Measurements from ENCODE around the gene APOL1. TPM values are rescaled to one million over a fixed set of nuclear protein-coding genes. Genes with fewer than 3 reads are reported as not detected.
"Not testable (repeated sequence)": the region's sequence is repeated elsewhere in the genome, so short reads cannot be mapped to it uniquely, and the experiment has no call there.

Gene APOL1
- total RNA-seq, 1 donor from 2014 or later: 22.1 TPM

DNA sequence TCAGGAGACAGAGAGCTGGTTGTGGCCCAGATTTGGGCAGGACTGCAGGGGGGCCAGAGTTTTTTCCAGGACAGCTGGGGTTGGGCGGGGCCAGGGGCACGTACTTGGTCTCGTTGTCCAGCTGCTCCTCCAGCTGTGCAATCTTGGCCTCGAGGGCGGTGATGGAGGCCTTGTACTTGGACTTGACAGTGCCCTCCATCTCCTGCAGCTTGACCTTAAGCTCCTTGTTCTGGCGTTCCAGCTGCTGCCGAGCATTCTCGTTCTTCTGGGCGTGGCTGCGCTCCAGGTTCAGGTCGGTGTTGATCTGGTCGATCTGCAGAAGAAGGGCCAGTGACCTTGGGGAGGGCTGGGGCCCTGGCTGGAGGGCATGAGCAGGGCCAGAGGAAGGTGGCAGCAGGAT lies 32.1 kb downstream of the APOL1 start:
- no peak for DNase-seq (ENCODE audit: missing footprints)
- intact Hi-C loops (cut with DNase I): no loop called here
- peak; percentile 21 for ATAC-seq

DNA sequence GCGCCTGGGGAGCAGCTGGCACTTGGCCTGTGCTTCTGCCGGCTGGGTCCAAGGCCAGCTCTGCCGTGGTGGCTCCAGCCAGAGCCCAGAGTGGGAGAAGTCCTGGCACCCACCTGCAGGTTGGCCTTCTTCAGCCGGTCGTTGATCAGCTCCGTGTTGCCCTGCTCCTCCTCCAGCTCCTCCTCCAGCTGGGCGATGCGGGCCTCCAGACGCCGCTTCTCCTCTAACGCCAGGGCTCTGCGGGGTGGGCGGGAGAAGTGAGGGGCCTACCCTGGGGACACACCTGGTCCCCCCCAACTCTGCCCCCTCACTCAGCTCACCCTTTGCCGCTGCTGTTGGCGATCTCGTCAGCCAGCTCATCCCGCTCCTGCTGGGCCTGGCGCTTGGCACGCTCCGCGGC lies 32.6 kb downstream of the APOL1 start:
- ATAC-seq (no peak), DNase-seq (ENCODE audit: missing footprints) (no peak)
- intact Hi-C loops (cut with DNase I): no loop called here

DNA sequence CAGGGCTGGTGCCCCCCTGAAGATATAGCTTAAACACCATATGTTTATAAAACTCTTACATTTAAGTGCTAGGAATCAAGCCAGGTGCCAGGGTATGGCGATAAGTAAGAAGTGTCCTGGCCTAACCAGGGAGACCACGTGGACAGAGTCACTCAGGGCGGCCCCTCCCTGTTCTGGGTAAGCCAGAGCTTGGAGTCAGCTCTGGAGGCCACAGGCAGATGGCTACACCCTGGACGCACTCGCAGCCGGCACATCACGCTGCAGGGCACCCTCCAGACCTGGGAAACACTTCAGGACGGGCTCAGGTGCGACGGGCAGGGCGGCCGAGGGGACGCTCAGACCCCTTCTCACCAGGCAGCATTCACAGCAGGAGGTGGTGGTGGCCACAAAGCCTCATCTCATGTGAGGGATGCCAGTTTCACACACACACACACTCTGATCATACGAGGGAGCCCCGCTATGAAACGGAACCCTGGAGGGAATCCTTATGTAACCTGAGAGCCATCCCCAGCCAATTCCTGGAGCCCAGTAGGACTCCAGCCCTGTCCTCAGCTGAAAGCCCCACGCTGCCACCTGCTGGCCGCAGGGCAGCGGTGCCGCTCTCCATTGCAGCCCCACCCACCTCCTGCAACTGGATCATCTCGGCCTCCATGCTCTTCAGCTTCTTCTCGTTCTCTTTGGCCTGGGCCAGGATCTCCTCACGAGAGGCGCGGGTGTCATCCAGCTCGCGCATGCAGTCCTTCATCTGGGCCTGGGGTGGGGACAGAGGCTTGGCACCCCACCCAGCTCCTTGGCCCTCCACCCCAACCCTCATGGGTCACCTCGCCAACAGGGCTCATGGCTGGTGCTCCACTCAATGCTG lies 33.4 kb downstream of the APOL1 start:
- DNase-seq (ENCODE audit: missing footprints): peak; percentile 86
- intact Hi-C loops (cut with DNase I): no loop called here
- peak; percentile 84 for ATAC-seq

DNA sequence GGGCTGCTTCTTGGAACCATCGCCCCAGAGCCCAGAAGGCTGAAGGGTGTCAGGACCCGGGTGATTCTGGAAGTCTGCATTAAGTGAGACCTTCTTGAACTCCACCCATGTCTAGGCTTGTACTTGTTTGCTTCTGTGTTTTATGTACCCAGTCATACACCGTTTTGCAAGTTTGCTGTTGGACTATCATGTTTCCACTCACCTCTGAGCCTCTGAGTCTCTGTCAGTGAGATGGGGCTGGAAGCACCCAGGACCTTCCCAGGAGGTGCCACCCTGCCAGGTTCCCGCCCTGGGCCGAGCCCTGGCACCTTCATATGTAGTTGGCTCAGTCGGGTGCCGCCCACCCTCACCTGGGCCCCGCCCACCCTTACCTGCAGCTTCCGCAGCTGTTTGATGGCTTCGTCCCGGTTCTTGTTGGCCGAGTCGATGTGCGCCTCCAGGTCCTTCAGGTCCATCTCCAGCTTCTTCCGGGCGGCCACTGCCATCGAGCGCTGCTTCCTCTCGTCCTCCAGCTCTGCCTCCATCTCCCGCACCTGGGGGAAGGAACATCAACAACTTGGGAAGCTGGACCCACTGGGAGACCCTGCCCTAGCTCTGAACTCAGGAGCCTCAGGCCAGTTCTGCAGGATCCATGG lies 35.1 kb downstream of the APOL1 start:
- no peak for DNase-seq (ENCODE audit: missing footprints)
- ATAC-seq: no peak
- intact Hi-C loops (cut with DNase I): no loop called here

DNA sequence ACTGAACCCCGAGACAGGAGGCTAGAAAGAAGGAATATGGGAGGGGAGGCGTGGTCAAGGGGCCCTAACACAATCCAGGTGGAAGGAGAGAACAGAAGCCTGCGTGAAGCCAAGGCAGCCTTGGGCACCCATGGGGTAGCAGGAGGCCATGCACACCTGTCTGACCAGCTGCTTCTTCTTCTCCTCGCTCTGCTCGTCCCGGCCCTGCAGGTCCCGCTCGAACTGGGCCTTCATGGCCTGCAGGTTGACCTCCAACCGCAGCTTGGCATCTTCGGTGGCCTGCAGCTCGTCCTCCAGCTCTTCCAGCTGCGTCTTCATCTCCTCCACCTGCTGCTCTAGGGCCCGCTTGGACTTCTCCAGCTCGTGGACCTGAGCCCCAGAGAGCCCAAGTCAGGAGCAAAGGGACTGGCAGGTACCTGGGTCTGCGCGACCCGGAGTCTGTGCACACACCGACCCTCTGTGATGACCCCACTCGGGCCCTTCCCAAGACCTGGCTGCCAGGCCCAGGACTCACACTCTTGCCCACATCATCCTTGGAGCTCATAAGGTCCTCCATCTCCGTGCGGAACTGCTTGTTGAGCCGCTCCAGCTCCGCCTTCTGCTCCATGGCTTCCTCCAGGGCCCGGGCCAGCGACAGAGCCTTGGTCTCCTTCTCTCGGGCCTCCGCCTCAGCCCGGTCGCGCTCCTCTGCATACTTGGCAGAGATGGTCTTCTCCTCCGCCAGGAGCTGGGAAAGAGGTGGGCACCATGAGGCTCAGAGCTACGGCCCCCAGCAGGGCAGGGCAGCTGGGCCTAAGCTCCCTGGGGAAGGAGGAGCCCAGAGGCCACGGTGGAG lies 35.9 kb downstream of the APOL1 start:
- DNase-seq (ENCODE audit: missing footprints) (no peak), ATAC-seq (no peak)
- intact Hi-C loops (cut with DNase I): no loop called here

DNA sequence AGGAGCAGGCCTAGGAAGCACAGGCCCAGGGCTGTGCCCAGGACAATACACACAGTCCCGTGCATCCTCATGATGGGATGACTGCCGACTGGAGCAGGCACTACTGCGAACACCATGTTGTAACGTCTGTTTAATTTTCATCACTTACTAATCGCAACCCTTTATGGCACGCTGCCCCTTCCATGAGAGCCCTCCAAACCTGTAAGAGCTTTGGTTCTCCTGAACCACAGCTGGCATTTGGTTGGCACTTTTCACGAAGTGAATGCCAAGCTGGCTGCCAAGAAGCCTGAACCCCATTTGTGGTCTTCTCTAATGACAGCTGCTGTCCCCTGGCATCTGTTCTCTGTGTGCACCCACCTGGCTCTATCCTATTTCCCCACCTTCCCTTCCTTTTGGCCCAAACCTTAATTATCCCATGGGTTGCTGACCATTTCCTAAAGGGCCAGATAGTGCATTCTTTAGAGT lies 36.5 kb downstream of the APOL1 start:
- intact Hi-C loops (cut with DNase I): no loop called here
- ATAC-seq: no peak
- DNase-seq (ENCODE audit: missing footprints): peak; percentile 9

DNA sequence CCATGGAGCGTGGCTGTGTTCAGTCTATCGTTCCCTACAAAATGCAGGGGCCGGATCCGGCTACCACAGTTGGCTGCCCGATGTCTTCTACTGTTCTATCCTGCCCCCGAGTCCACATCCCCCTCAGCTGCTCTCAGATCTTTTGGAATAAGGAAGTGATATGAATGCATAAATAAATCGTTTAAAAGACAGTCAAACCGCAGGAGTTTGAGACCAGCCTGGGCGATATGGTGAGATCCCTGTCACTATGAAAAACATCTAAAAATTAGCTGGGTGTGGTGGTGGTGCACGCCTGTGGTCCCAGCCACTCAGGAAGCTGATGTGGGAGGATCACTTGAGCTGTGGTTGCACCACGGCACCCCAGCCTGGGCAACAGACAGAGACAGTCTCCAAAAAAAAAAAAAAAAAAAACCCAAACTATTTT lies 37.0 kb downstream of the APOL1 start:
- intact Hi-C loops (cut with DNase I); ATAC-seq: not testable (repeated sequence)
- DNase-seq (ENCODE audit: missing footprints): peak; percentile 15

DNA sequence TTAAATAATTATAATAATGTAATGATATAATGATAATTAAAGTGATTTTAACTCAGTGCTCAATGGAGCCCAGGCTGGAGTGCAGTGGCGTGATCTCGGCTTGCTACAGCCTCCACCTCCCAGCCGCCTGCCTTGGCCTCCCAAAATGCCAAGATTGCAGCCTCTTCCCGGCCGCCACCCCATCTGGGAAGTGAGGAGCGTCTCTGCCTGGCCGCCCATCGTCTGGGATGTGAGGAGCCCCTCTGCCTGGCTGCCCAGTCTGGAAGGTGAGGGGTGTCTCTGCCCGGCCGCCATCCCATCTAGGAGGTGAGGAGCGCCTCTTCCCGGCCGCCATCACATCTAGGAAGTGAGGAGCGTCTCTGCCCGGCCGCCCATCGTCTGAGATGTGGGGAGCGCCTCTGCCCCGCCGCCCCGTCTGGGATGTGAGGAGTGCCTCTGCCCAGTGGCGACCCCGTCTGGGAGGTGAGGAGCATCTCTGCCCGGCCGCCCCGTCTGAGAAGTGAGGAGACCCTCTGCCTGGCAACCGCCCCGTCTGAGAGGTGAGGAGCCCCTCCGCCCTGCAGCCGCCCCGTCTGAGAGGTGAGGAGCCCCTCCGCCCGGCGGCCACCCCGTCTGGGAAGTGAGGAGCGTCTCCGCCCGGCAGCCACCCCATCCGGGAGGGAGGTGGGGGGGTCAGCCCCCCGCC lies 37.6 kb downstream of the APOL1 start:
- DNase-seq (ENCODE audit: missing footprints): peak; percentile 22
- intact Hi-C loops (cut with DNase I); ATAC-seq: not testable (repeated sequence)

DNA sequence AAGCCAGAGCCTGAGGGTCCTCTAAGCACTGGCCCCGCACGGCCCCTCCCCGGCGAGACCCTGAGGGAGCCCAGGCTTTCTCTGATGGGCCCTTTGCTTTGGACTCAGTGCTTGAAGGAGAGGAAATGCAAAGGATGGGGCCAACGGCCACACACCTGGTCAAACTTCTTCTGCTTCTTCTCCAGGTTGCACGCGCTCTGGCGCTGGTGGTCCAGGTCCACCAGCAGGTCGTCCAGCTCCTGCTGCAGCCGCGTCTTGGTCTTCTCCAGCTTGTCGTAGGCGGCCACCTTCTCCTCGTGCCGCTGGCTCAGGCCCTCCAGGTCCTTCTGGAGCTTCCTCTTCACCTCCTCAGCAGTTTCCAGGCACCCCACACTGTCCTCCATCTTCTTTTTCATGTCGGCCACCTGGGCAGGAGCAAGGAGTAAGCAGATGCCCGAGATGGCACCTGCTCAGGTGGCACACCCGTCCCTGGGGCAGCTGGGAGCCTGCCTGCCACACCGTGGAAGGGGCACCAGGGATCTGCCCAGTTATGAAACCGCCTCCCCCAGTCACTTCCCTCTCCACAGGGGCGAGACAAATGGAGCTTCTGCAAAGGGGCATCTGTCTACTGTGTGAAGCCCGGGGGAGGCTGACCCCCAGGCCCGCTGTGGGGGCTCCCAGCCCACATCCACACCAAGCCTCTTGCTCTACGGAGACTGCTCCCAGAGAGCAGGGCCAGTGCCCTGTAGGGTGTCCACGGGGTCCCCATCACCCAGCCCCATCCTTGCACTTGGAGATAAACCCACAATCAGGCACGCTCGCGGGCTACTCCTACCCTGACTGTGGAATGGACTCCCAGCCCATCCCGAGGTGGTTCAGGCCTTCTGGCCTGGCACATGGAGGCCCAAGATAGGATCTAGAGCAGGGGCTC lies 39.2 kb downstream of the APOL1 start:
- ATAC-seq: no peak
- intact Hi-C loops (cut with DNase I): no loop called here
- no peak for DNase-seq (ENCODE audit: missing footprints)

DNA sequence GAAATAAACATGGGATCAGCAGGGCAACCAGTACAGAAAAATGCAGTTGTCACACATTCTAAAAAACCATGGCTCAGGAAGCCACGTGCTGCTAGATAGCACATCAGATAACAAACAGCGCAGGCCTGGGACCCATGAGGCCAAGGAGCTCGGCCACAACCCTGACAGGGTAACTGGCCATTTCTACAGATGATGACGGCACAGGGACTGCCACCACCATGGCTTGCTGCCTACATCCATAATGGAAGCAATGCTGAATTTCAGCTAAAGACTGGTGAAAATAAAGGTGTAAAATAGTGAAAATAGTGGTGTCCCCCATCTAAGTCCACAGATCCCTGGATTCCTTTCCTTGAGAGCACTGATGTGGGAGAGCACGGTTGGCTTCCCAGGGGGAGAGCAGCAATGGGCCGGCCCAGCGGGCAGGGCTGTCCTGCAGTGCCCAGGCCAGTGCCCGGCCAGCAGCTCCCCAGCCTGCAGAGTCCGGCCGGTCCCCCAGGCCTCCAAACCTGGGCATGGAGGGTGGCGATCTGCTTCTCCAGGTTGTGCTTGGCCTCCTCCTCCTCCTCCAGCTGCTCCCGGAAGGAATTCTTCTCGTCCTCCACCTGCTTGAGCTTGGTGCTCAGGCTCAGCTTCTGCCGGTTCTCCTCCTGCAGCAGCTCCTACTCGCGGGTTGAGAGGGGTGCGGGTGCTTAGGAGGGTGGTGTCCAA lies 40.0 kb downstream of the APOL1 start:
- no peak for ATAC-seq
- intact Hi-C loops (cut with DNase I): no loop called here
- DNase-seq (ENCODE audit: missing footprints): no peak

DNA sequence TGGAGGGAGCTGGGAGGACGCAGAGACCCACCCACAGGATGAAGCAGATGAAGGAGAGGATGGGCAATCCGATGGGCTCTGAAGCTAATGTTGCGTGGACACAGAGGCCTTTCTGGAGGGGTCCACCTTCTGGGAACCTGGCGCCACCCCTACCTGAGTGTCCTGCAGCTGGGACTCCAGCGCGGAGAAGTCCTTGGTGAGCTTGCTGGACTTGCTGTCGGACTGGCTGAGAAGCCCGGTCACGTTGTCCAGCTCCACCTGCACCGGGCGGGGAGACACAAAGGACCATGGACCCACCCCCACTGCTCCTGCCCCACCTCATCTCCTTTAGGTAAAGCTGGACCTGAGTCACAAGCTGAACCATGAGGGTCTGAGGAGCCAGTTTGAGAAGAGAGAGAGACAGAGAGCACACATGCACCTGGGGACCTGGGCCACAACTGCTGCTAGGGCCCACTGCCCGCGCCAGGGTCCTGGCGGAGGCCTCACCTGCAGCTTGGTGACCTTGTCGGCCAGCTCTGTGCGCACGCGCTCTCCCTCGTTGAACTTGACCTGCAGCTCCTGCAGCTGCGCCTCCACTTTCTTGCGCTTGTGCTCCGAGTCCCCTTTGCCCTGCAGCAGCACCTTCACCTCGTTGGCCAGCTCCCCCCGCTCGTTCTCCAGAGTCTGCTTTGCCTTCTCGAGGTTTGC lies 40.8 kb downstream of the APOL1 start:
- DNase-seq (ENCODE audit: missing footprints) (no peak), ATAC-seq (no peak)
- intact Hi-C loops (cut with DNase I): no loop called here

DNA sequence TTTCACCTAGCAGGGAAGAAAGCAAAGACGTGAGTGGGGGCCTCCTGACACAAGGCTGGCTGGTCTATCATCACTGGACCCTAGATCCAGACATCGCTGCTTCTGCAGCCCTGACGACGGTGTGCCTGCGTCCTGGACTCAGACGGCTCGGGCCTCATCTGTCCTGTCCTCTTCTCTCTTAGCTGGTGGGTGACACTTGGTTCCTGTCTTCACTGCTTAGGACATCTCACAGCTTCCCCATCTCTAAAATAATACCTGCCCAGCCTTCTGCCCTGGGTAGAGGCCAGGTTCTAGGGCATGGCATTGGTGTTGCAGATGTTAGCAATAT lies 41.3 kb downstream of the APOL1 start:
- DNase-seq (ENCODE audit: missing footprints) (no peak), ATAC-seq (no peak)
- intact Hi-C loops (cut with DNase I): no loop called here

DNA sequence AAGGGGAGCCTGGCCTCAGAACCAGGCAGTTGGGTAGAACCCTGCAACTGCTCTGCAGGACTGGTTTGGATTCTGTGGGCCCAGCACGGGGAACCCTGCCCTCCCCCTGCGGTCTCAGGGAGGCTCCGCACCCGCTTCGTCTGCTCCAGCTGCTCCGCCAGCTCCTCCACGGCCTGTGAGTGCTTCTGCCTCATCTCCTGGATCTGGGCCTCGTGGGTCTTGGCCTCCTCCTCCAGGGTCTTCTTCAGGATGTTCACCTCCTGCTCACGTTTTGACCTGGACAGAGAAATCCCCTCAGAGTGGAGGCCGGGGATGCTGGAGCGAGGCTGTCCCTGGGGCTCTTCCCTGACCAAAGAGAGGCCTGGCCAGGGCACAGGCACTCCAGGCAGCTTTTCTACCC lies 41.9 kb downstream of the APOL1 start:
- ATAC-seq (no peak), DNase-seq (ENCODE audit: missing footprints) (no peak)
- intact Hi-C loops (cut with DNase I): no loop called here

DNA sequence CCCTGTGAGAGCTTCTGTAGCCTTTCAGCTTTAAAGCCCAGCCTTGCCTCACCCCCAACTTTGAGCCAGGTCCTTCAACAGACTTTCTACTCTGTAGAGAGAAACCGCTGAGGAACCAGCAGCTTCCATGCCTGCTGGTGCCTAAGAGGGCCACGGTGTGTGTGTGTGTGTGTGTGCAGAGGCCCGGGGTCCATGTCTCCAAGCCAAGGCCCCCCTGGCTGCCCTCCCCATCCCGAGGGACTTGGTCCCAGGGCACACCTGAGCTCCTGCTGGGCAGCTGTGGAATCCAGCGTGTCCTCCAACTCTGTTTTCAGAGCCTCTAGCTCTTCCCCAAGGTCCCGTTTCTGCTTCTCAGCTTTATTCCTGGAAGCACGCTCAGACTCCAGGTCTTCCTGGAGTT lies 42.3 kb downstream of the APOL1 start:
- ATAC-seq (no peak), DNase-seq (ENCODE audit: missing footprints) (no peak)
- intact Hi-C loops (cut with DNase I): no loop called here

DNA sequence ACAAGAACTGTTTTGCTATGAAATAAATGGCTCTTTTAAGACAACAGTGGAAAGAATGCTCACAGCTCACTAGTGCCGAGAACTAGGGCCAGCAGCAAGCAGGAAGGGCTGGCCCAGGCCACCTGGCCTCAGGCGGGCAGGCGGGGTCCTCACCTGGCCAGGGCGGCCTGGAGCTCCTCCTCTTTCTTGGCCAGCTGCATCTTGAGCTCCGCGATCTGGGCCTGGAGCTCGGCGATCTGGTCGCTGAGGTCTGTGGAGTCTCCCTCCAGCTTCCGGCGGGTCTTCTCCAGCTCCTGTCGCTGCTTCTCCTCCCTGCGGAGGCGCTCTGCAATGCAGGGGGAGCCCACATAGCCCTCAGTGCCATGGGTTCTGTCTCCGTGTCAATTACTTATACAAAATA lies 43.8 kb downstream of the APOL1 start:
- no peak for ATAC-seq
- no peak for DNase-seq (ENCODE audit: missing footprints)
- intact Hi-C loops (cut with DNase I): no loop called here

DNA sequence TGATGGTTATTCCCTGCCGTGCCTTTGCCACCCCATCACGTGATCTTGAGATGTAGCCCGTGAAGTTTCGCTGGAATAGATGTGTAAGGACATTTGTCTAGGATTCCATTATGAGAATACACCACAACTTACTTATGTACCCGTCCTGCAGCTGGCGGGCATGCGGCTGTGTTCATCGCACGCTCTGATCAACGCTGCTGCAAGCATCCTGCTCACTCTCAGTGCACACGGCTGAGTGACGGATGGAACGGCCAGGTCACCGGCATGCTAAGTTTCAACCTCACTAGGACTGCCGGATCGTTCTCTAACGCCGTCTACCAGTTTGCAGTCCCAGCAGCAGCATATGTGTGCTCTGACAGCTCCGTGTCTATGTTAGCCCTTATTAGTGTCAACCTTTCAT lies 44.6 kb downstream of the APOL1 start:
- intact Hi-C loops (cut with DNase I): no loop called here
- DNase-seq (ENCODE audit: missing footprints): no peak
- no peak for ATAC-seq

DNA sequence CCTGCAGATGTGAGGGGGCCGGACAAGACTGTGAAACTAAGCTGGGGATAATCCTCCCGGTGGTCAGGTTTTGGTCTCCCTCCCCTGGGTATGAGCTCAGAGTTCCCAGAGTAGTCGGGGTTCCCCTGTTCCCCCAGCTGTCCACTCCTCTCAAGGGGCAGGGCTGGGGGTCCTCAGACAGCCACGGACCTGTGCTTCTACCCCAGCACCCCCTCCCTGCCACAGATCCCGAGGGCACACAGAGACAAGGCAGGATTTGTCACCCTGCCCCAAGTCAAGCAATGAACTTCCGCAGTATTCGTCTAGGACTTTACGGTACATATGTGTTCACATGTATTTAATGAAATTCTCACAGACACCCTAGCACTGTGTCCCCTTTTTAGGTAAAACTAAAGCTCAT lies 45.2 kb downstream of the APOL1 start:
- DNase-seq (ENCODE audit: missing footprints) (no peak), ATAC-seq (no peak)
- intact Hi-C loops (cut with DNase I): no loop called here
